A549 (cell line): ENCODE measurements around the gene TSSK6. TPM values are rescaled to one million over a fixed set of nuclear protein-coding genes. Genes with fewer than 3 reads are reported as not detected.
A peak's percentile ranks its signal among the peaks of the same experiment; 100 is the strongest.

Source experiments
- ATAC-seq, 2 experiments: fragments of 200-7000 bp in 1 of 2; fragments of >200 bp in 1 of 2; cut with Nextera tagmentation in 1 of 2; cut with Tn5 transposase in 1 of 2; 3 replicates each; pipeline versions ENCODE4 v1.8.0 to v1.9.1; 2018 to 2020; ENCODE audit warnings: mild to moderate bottlenecking in 1 of 2, moderate library complexity in 1 of 2
- CTCF ChIA-PET: fragments of 300-600 bp; sonication (Branson Sonifier 250); formaldehyde crosslinking; extraction: SDS; loops from one replicate; lab custom pipeline; 2021; ENCODE audit warnings: antibody characterized with exemption, inconsistent platforms; lab: Yijun Ruan, JAX
- POLR2A ChIA-PET: fragments of 350-600 bp; formaldehyde crosslinking; extraction: SDS; loops from one replicate; lab custom pipeline; 2021; ENCODE audit warnings: antibody characterized with exemption, inconsistent platforms; lab: Yijun Ruan, JAX
- DNase-seq, 2 experiments: peaks; one replicate each; pipeline versions ENCODE4 v3.0.0 to v3.0.0-alpha.2; 2011 to 2016; ENCODE audit warnings: low read depth in 1 of 2, low spot score in 1 of 2
- FAIRE-seq: peaks from 2 replicates; lab custom pipeline; 2011; peaks lifted over from hg19 to GRCh38; lab: Jason Lieb, UNC
- H3K27ac ChIP-seq, 2 experiments: fragments of >200 bp; sonication (Bioruptor Twin); formaldehyde crosslinking; 3 replicates each; pipeline ENCODE4 v1.5.1; 2016 to 2017
- H3K4me1 ChIP-seq: fragments of >200 bp; sonication (Bioruptor Twin); formaldehyde crosslinking; 3 replicates; pipeline ENCODE4 v1.6.1; 2016
- H3K4me2 ChIP-seq: fragments of >200 bp; sonication (Bioruptor Twin); formaldehyde crosslinking; 3 replicates; pipeline ENCODE4 v1.6.1; 2016
- H3K4me3 ChIP-seq: fragments of >200 bp; sonication (Bioruptor Twin); formaldehyde crosslinking; 3 replicates; pipeline ENCODE4 v1.5.1; 2016
- H3K9me3 ChIP-seq: fragments of >200 bp; sonication (Bioruptor Twin); formaldehyde crosslinking; 3 replicates; pipeline ENCODE4 v1.6.1; 2016
- BCL3 ChIP-seq: fragments of >200 bp; sonication (Bioruptor Twin); formaldehyde crosslinking; IDR thresholded peaks from 3 replicates; pipeline ENCODE4 v1.6.1; 2016
- CBX8 ChIP-seq: fragments of 200-600 bp; sonication (generic); IDR thresholded peaks from 2 replicates; pipeline ENCODE4 v1.6.1; 2016
- CEBPB ChIP-seq, 2 experiments: fragments of >200 bp in 1 of 2; sonication (Bioruptor Twin) in 1 of 2; formaldehyde crosslinking in 1 of 2; IDR thresholded peaks; 2 replicates each; pipeline ENCODE4 v1.6.1; 2012 to 2016
- EHMT2 ChIP-seq: fragments of 200-600 bp; sonication (generic); IDR thresholded peaks from 2 replicates; pipeline ENCODE4 v1.6.1; 2016; ENCODE audit warnings: antibody characterized with exemption, low read depth, mild to moderate bottlenecking, moderate library complexity
- FOXS1 ChIP-seq: fragments of 250-450 bp; sonication (Bioruptor Pico); IDR thresholded peaks from 2 replicates; pipeline ENCODE4 v1.5.0; 2020; ENCODE audit warnings: mild to moderate bottlenecking, moderate library complexity
- GATA3 ChIP-seq: IDR thresholded peaks from 2 replicates; pipeline ENCODE4 v1.6.1; 2012; ENCODE audit warnings: borderline replicate concordance
- HDAC2 ChIP-seq: fragments of 200-600 bp; sonication (generic); IDR thresholded peaks from 2 replicates; pipeline ENCODE4 v1.6.1; 2016
- HES2 ChIP-seq: fragments of >200 bp; sonication (Bioruptor Twin); formaldehyde crosslinking; IDR thresholded peaks from 2 replicates; pipeline ENCODE4 v1.6.1; 2016
- HMGXB4 ChIP-seq: fragments of 250-450 bp; sonication (Bioruptor Pico); IDR thresholded peaks from 2 replicates; pipeline ENCODE4 v1.5.0; 2021; ENCODE audit warnings: mild to moderate bottlenecking, moderate library complexity, borderline replicate concordance
- HOXB13 ChIP-seq: fragments of 250-450 bp; sonication (Bioruptor Pico); IDR thresholded peaks from 2 replicates; pipeline ENCODE4 v1.5.0; 2020; ENCODE audit warnings: low read depth, mild to moderate bottlenecking, moderate library complexity
- HOXB5 ChIP-seq: fragments of 250-450 bp; sonication (Bioruptor Pico); IDR thresholded peaks from 2 replicates; pipeline ENCODE4 v1.5.0; 2020; ENCODE audit warnings: mild to moderate bottlenecking, moderate library complexity
- JUNB ChIP-seq: fragments of >200 bp; sonication (Bioruptor Twin); formaldehyde crosslinking; IDR thresholded peaks from 2 replicates; pipeline ENCODE4 v1.6.1; 2016
- KDM5A ChIP-seq: fragments of 200-600 bp; sonication (generic); IDR thresholded peaks from 2 replicates; pipeline ENCODE4 v1.6.1; 2016; ENCODE audit warnings: antibody characterized with exemption, mild to moderate bottlenecking
- MYC ChIP-seq: IDR thresholded peaks from 2 replicates; pipeline ENCODE4 v1.6.1; 2012; ENCODE audit warnings: mild to moderate bottlenecking, inconsistent platforms, low read length, improper control_type of control experiment, borderline replicate concordance
- NR3C1 ChIP-seq: fragments of >200 bp; sonication (Bioruptor Twin); formaldehyde crosslinking; IDR thresholded peaks from 3 replicates; pipeline ENCODE4 v1.6.1; 2017
- POLR2AphosphoS2 ChIP-seq: conservative IDR thresholded peaks from 2 replicates; pipeline ENCODE4 v1.6.1; 2012; ENCODE audit warnings: low read length, improper control_type of control experiment, inconsistent platforms
- RNF2 ChIP-seq: fragments of 200-600 bp; sonication (generic); IDR thresholded peaks from 2 replicates; pipeline ENCODE4 v1.6.1; 2016; ENCODE audit warnings: low read depth, mild to moderate bottlenecking, antibody characterized with exemption, moderate library complexity, borderline replicate concordance
- SMC3 ChIP-seq: fragments of >200 bp; sonication (Bioruptor Twin); formaldehyde crosslinking; IDR thresholded peaks from 3 replicates; pipeline ENCODE4 v1.6.1; 2018; ENCODE audit warnings: inconsistent platforms
- ZC3H11A ChIP-seq: fragments of 450-650 bp; IDR thresholded peaks from 2 replicates; pipeline ENCODE4 v1.6.1; 2014; ENCODE audit warnings: antibody characterized with exemption, mild to moderate bottlenecking
- WGBS: methylation state at CpG from one replicate; pipeline ENCODE4 v1.1.6; 2017; ENCODE audit errors: missing lambda C conversion rate; 5-methylcytosine and 5-hydroxymethylcytosine counted together
- polyA plus RNA-seq, 4 experiments: library from polyadenylated mRNA; depleted of rRNA in 3 of 4; stranded (reverse); fragments of >200 nt; fragmentation: RNase III in 1 of 4; extraction: RNeasy Plus Mini Kit Qiagen cat#74134 plus additional on column Dnase treatment in 1 of 4; gene quantifications; 2 replicates in 3 of 4; 3 replicates in 1 of 4; pipeline ENCODE4 v1.2.3, GENCODE V29; 2011 to 2017

The TSSK6 gene
- polyA plus RNA-seq, 2 of the 4 experiments (the other 2 are of a cell fraction): 1.4 to 1.8 TPM

- TF ChIP-seq KDM5A: no peak
These were observed 44.8 kb downstream of the TSSK6 start (continued) for GRCh38 chr19:19470579-19470978.

GRCh38 chr19:19468424-19469050 lies 46.8 kb downstream of the TSSK6 start:
- H3K4me3 ChIP-seq: no peak overlapping the region
- CTCF ChIA-PET: interaction anchor here (1.3 kb wide), 1 partner anchor 22 kb away, joined by 6 read pairs; no protein-coding TSS in a partner anchor
- 88% methylated on average over 2 of the region's 2 CpGs for WGBS
- TF ChIP-seq SMC3 (no peak), HOXB13 (no peak), CBX8 (no peak), RNF2 (no peak), ZC3H11A (no peak), HDAC2 (no peak), BCL3 (no peak), FOXS1 (no peak), JUNB (no peak), HES2 (no peak), HMGXB4 (CRISPR knock-in tag) (no peak), NR3C1 (no peak), CEBPB (IDR thresholded peaks at IDR 0.05) (no peak), EHMT2 (no peak), POLR2AphosphoS2 (no peak), MYC (no peak)
- TF ChIP-seq, all 56 proteins: peak for 0
- DNase-seq: peak in 1 of 2 experiments; percentile 34
- Histone ChIP-seq H3K4me2 (no peak overlapping the region), H3K9me3 (peaks cover 19% of the 10 kb centered on the region; the same call in 2 of the 3 replicates), H3K27ac (no peak overlapping the region), H3K4me1 (0 out of 3 replicates have a peak, but pooled peaks cover 3% of the 10 kb centered on the region)
- POLR2A ChIA-PET: no interaction called here
- FAIRE-seq: no peak
- no peak for ATAC-seq

- H3K4me1 ChIP-seq: 0 out of 3 replicates have a peak, but pooled peaks cover 6% of the 10 kb centered on the region
- H3K4me2 ChIP-seq: no peak overlapping the region
- H3K27ac ChIP-seq: no peak overlapping the region
- POLR2A ChIA-PET: no interaction called here
- TF ChIP-seq HOXB5 (CRISPR knock-in tag) (no peak), GATA3 (no peak), HES2 (no peak)
- 92% methylated on average over 6 of the region's 6 CpGs for WGBS
- no peak for DNase-seq
- CTCF ChIA-PET: no interaction called here
- no peak for ATAC-seq
- FAIRE-seq: no peak
- no peak overlapping the region for H3K4me3 ChIP-seq
- peaks cover 19% of the 10 kb centered on the region; the same call in 2 of the 3 replicates for H3K9me3 ChIP-seq
These were observed 49.1 kb downstream of the TSSK6 start for GRCh38 chr19:19466201-19466600.
